ENCODE data around the gene WDFY3. TPM values are rescaled to one million over a fixed set of nuclear protein-coding genes. Genes with fewer than 3 reads are reported as not detected.

WDFY3 gene
- total and polyA plus RNA-seq, 2 experiments from 2014 or later: 8.0 to 89.0 TPM

DNA sequence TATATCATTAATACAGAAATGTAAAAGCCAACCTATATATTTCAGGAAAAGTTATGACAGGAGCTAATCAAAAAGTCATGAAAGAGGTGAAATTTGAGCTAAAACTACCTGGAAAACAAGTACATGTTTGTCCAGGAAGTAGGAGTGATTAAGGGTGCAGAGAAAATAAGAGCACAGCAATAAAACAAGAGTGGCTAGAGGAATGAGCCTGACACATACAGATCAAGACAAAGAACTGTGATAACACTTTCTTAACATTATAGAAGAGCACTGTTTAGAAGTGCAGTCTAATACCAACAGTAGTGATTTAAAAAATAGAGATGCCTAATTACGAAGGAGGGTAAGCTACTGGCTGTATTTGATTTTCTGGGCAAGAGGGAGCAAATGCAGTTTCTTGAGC is 125.1 kb downstream of the WDFY3 start:
- no peak for ATAC-seq
- H3K27ac Mint-ChIP-seq: 0 out of 2 replicates have a peak overlapping the region, but pooled peaks have one; percentile 3

More for the DNA sequence above, 125.1 kb downstream of the WDFY3 start:
- TF ChIP-seq NANOG (IDR thresholded peaks at IDR 0.05; ENCODE audit: borderline replicate concordance) (no peak), REST (IDR thresholded peaks at IDR 0.05; ENCODE audit: unreplicated experiment) (no peak), POLR2AphosphoS5 (IDR thresholded peaks at IDR 0.05; ENCODE audit: low read depth) (no peak), CREB1 (CRISPR knock-in tag; IDR thresholded peaks at IDR 0.05; ENCODE audit: low read depth) (no peak), ETS1 (IDR thresholded peaks at IDR 0.05) (no peak), JUNB (IDR thresholded peaks at IDR 0.05; ENCODE audit: unreplicated experiment) (no peak), ZNF331 (CRISPR knock-in tag; IDR thresholded peaks at IDR 0.05; ENCODE audit: low read depth) (no peak), EZH2 (IDR thresholded peaks at IDR 0.05; ENCODE audit: low read depth, unreplicated experiment) (no peak), EZH2phosphoT487 (IDR thresholded peaks at IDR 0.05; ENCODE audit: unreplicated experiment) (no peak), STAT1 (IDR thresholded peaks at IDR 0.05; ENCODE audit: unreplicated experiment) (no peak)
- TF ChIP-seq, protein P1, sequence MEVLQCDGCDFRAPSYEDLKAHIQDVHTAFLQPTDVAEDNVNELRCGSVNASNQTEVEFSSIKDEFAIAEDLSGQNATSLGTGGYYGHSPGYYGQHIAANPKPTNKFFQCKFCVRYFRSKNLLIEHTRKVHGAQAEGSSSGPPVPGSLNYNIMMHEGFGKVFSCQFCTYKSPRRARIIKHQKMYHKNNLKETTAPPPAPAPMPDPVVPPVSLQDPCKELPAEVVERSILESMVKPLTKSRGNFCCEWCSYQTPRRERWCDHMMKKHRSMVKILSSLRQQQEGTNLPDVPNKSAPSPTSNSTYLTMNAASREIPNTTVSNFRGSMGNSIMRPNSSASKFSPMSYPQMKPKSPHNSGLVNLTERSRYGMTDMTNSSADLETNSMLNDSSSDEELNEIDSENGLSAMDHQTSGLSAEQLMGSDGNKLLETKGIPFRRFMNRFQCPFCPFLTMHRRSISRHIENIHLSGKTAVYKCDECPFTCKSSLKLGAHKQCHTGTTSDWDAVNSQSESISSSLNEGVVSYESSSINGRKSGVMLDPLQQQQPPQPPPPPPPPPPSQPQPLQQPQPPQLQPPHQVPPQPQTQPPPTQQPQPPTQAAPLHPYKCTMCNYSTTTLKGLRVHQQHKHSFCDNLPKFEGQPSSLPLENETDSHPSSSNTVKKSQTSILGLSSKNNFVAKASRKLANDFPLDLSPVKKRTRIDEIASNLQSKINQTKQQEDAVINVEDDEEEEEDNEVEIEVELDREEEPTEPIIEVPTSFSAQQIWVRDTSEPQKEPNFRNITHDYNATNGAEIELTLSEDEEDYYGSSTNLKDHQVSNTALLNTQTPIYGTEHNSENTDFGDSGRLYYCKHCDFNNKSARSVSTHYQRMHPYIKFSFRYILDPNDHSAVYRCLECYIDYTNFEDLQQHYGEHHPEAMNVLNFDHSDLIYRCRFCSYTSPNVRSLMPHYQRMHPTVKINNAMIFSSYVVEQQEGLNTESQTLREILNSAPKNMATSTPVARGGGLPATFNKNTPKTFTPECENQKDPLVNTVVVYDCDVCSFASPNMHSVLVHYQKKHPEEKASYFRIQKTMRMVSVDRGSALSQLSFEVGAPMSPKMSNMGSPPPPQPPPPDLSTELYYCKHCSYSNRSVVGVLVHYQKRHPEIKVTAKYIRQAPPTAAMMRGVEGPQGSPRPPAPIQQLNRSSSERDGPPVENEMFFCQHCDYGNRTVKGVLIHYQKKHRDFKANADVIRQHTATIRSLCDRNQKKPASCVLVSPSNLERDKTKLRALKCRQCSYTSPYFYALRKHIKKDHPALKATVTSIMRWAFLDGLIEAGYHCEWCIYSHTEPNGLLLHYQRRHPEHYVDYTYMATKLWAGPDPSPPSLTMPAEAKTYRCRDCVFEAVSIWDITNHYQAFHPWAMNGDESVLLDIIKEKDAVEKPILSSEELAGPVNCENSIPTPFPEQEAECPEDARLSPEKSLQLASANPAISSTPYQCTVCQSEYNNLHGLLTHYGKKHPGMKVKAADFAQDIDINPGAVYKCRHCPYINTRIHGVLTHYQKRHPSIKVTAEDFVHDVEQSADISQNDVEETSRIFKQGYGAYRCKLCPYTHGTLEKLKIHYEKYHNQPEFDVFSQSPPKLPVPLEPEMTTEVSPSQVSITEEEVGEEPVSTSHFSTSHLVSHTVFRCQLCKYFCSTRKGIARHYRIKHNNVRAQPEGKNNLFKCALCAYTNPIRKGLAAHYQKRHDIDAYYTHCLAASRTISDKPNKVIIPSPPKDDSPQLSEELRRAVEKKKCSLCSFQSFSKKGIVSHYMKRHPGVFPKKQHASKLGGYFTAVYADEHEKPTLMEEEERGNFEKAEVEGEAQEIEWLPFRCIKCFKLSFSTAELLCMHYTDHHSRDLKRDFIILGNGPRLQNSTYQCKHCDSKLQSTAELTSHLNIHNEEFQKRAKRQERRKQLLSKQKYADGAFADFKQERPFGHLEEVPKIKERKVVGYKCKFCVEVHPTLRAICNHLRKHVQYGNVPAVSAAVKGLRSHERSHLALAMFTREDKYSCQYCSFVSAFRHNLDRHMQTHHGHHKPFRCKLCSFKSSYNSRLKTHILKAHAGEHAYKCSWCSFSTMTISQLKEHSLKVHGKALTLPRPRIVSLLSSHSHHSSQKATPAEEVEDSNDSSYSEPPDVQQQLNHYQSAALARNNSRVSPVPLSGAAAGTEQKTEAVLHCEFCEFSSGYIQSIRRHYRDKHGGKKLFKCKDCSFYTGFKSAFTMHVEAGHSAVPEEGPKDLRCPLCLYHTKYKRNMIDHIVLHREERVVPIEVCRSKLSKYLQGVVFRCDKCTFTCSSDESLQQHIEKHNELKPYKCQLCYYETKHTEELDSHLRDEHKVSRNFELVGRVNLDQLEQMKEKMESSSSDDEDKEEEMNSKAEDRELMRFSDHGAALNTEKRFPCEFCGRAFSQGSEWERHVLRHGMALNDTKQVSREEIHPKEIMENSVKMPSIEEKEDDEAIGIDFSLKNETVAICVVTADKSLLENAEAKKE (CRISPR knock-in tag; IDR thresholded peaks at IDR 0.05): no peak
- TF ChIP-seq, protein P2, sequence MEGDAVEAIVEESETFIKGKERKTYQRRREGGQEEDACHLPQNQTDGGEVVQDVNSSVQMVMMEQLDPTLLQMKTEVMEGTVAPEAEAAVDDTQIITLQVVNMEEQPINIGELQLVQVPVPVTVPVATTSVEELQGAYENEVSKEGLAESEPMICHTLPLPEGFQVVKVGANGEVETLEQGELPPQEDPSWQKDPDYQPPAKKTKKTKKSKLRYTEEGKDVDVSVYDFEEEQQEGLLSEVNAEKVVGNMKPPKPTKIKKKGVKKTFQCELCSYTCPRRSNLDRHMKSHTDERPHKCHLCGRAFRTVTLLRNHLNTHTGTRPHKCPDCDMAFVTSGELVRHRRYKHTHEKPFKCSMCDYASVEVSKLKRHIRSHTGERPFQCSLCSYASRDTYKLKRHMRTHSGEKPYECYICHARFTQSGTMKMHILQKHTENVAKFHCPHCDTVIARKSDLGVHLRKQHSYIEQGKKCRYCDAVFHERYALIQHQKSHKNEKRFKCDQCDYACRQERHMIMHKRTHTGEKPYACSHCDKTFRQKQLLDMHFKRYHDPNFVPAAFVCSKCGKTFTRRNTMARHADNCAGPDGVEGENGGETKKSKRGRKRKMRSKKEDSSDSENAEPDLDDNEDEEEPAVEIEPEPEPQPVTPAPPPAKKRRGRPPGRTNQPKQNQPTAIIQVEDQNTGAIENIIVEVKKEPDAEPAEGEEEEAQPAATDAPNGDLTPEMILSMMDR (conservative IDR thresholded peaks at IDR 0.05; ENCODE audit: low read depth in 2 of 2): no peak
- Histone ChIP-seq H2AFZ (no peak overlapping the region), H3K4me3 (no peak overlapping the region), H3K79me2 (replicated peaks; ENCODE audit: insufficient read depth) (no peaks in the 10 kb centered on the region), H3K27ac (ENCODE audit: low read depth) (no peak overlapping the region), H3K4me2 (no peak overlapping the region), H3K36me3 (ENCODE audit: insufficient read depth) (0 out of 2 replicates have a peak, but pooled peaks cover 3% of the 10 kb centered on the region), H3K27me3 (ENCODE audit: insufficient read depth) (no peaks in the 10 kb centered on the region), H3K9me2 (ENCODE audit: insufficient read depth) (no peaks in the 10 kb centered on the region), H3K4me1 (ENCODE audit: insufficient read depth) (peaks cover 8% of the 10 kb centered on the region), H4K20me1 (replicated peaks; ENCODE audit: insufficient read depth) (no peaks in the 10 kb centered on the region), H3F3A (replicated peaks; ENCODE audit: low read depth) (no peaks in the 10 kb centered on the region)
- H3K36me3 Mint-ChIP-seq (ENCODE audit: low read depth): peaks cover 19% of the 10 kb centered on the region; the same call in 2 of the 3 replicates
- DNase-seq (ENCODE audit: low spot score): no peak
- H3K4me3 Mint-ChIP-seq: no peak overlapping the region
- peaks cover 1% of the 10 kb centered on the region for H3K27me3 Mint-ChIP-seq (ENCODE audit: insufficient read depth, low read depth, poor library complexity)
- H3K4me1 Mint-ChIP-seq: peaks cover 8% of the 10 kb centered on the region
- H3K9me3 Mint-ChIP-seq: no peaks in the 10 kb centered on the region
